SJCRH30 (cell line): ENCODE measurements around the gene AHSG. TPM values are rescaled to one million over a fixed set of nuclear protein-coding genes. Genes with fewer than 3 reads are reported as not detected.

ENCODE experiments used
- DNase-seq, 2 experiments: peaks; one replicate each; pipeline ENCODE4 v3.0.0-alpha.2; 2015 to 2020
- H3K27ac ChIP-seq: fragments of 250-450 bp; sonication (Bioruptor Pico); 2 replicates; pipeline ENCODE4 v1.5.1; 2020; ENCODE audit warnings: mild to moderate bottlenecking, moderate library complexity
- H3K27me3 ChIP-seq: fragments of 250-450 bp; sonication (Bioruptor Pico); 2 replicates; pipeline ENCODE4 v1.5.1; 2020; ENCODE audit warnings: mild to moderate bottlenecking, moderate library complexity
- H3K36me3 ChIP-seq: fragments of 250-450 bp; sonication (Bioruptor Pico); 2 replicates; pipeline ENCODE4 v1.5.1; 2020; ENCODE audit warnings: mild to moderate bottlenecking, moderate library complexity
- H3K4me1 ChIP-seq: fragments of 250-450 bp; sonication (Bioruptor Pico); 2 replicates; pipeline ENCODE4 v1.5.1; 2020; ENCODE audit warnings: mild to moderate bottlenecking, moderate library complexity
- H3K4me3 ChIP-seq: fragments of 250-450 bp; sonication (Bioruptor Pico); 2 replicates; pipeline ENCODE4 v1.5.1; 2020; ENCODE audit warnings: mild to moderate bottlenecking, moderate library complexity
- H3K9me3 ChIP-seq: fragments of 250-450 bp; sonication (Bioruptor Pico); replicated peaks from 2 replicates; pipeline ENCODE4 v1.5.1; 2020; ENCODE audit warnings: mild to moderate bottlenecking, moderate library complexity
- total RNA-seq: library from RNA; depleted of rRNA; stranded (reverse); fragments of >200 nt; shearing (Covaris generic); gene quantifications from 2 replicates; pipeline ENCODE4 v1.2.3, GENCODE V29; 2014; rRNA removed

AHSG gene
- total RNA-seq, 1 experiment from 2014 or later, result not detected

- Histone ChIP-seq H3K9me3 (no peaks in the 10 kb centered on the region), H3K27ac (no peak overlapping the region), H3K27me3 (no peaks in the 10 kb centered on the region), H3K4me3 (no peak overlapping the region), H3K4me1 (no peaks in the 10 kb centered on the region), H3K36me3 (no peaks in the 10 kb centered on the region)
- no peak for DNase-seq
Measured at GRCh38 chr3:186664119-186664495, 51.2 kb downstream of the AHSG start.

GRCh38 chr3:186664506-186664905 lies 51.6 kb downstream of the AHSG start:
- Histone ChIP-seq H3K9me3 (no peaks in the 10 kb centered on the region), H3K36me3 (no peaks in the 10 kb centered on the region), H3K27me3 (no peaks in the 10 kb centered on the region), H3K27ac (no peak overlapping the region), H3K4me3 (no peak overlapping the region), H3K4me1 (no peaks in the 10 kb centered on the region)
- DNase-seq, result no peak

- Histone ChIP-seq H3K4me3 (no peak within 1 kb of the TSS), H3K36me3 (no peaks in the 10 kb centered on the region), H3K4me1 (no peaks in the 10 kb centered on the region), H3K9me3 (no peaks in the 10 kb centered on the region), H3K27ac (no peak within 1 kb of the TSS), H3K27me3 (no peaks in the 10 kb centered on the region)
- DNase-seq, result no peak
Measured at GRCh38 chr3:186665625-186666188, 52.8 kb downstream of the AHSG start, which contains the start of gene HRG. Gene HRG, plus strand, starts transcription at chr3:186666014. Its CDS starts 18 bp downstream, at chr3:186666032.

- no peaks in the 10 kb centered on the region for H3K27me3 ChIP-seq
- DNase-seq, result no peak
- H3K9me3 ChIP-seq, result no peaks in the 10 kb centered on the region
- no peak overlapping the region for H3K27ac ChIP-seq
- no peaks in the 10 kb centered on the region for H3K4me1 ChIP-seq
- no peaks in the 10 kb centered on the region for H3K36me3 ChIP-seq
- no peak overlapping the region for H3K4me3 ChIP-seq
Measured at GRCh38 chr3:186668426-186668825, 55.6 kb downstream of the AHSG start.

GRCh38 chr3:186669378-186670084 lies 56.7 kb downstream of the AHSG start:
- Histone ChIP-seq H3K36me3 (no peaks in the 10 kb centered on the region), H3K9me3 (no peaks in the 10 kb centered on the region), H3K4me3 (no peak overlapping the region), H3K27ac (no peak overlapping the region), H3K4me1 (no peaks in the 10 kb centered on the region), H3K27me3 (no peaks in the 10 kb centered on the region; the same call in 1 of the 2 replicates)
- DNase-seq, result no peak

GRCh38 chr3:186670155-186670554 lies 57.3 kb downstream of the AHSG start:
- no peak for DNase-seq
- no peak overlapping the region for H3K27ac ChIP-seq
- no peaks in the 10 kb centered on the region for H3K36me3 ChIP-seq
- H3K9me3 ChIP-seq, result no peaks in the 10 kb centered on the region
- H3K4me1 ChIP-seq, result no peaks in the 10 kb centered on the region
- H3K4me3 ChIP-seq, result no peak overlapping the region
- no peaks in the 10 kb centered on the region; the same call in 1 of the 2 replicates for H3K27me3 ChIP-seq

Other genes with a start within 250 kb of the AHSG start
- 0.56 and 0.87 TPM in 2 replicates for gene CRYGS, start 68.7 kb upstream of the AHSG start, total RNA-seq
- 19.1 and 19.3 TPM in 2 replicates for gene TBCCD1, start 45.7 kb upstream of the AHSG start, total RNA-seq
- gene DNAJB11, start 42.3 kb upstream of the AHSG start, total RNA-seq, result 79.4 and 80.1 TPM in 2 replicates
- not detected in 2 replicates for gene FETUB, start 27.3 kb downstream of the AHSG start, total RNA-seq
- gene HRG, start 53.0 kb downstream of the AHSG start, total RNA-seq, result not detected in 2 replicates
- not detected in 2 replicates for gene KNG1, start 104.3 kb downstream of the AHSG start, total RNA-seq
- 261 and 315 TPM in 2 replicates for gene EIF4A2, start 170.5 kb downstream of the AHSG start, total RNA-seq
- 85.5 and 96.6 TPM in 2 replicates for gene RFC4, start 193.4 kb downstream of the AHSG start, total RNA-seq
- not detected in 2 replicates for gene ADIPOQ, start 229.7 kb downstream of the AHSG start, total RNA-seq